Measurements from ENCODE around the gene FAM3A.

DNA sequence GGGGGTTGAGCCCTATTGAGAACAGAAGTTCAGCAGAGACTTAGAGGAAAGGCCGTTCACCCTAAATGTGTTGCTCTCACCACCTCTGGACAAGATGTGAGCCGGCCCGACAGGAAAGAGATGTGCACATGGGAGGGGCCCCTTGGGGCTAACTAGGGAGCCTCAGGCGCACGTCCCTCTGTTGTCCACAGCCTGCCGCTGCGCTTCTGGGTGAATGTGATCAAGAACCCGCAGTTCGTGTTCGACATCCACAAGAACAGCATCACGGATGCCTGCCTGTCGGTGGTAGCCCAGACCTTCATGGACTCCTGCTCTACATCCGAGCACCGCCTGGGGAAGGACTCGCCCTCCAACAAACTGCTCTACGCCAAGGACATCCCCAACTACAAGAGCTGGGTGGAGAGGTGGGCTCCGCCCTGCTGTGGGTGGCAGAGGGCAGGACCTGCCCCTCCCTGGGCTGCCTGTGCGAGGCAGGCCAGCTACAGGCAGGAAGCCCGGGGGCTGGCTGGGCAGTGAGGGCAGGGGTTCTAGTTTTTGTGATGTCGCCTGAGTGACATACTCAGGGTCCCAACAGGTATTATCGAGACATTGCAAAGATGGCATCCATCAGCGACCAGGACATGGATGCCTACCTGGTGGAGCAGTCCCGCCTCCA is 45.0 kb downstream of the FAM3A start:
- no peak for TF ChIP-seq EP300 (IDR thresholded peaks at IDR 0.05; ENCODE audit: borderline replicate concordance in 1 of 2, low read depth in 1 of 2, low read length in 1 of 2)
- TF ChIP-seq, protein P1, sequence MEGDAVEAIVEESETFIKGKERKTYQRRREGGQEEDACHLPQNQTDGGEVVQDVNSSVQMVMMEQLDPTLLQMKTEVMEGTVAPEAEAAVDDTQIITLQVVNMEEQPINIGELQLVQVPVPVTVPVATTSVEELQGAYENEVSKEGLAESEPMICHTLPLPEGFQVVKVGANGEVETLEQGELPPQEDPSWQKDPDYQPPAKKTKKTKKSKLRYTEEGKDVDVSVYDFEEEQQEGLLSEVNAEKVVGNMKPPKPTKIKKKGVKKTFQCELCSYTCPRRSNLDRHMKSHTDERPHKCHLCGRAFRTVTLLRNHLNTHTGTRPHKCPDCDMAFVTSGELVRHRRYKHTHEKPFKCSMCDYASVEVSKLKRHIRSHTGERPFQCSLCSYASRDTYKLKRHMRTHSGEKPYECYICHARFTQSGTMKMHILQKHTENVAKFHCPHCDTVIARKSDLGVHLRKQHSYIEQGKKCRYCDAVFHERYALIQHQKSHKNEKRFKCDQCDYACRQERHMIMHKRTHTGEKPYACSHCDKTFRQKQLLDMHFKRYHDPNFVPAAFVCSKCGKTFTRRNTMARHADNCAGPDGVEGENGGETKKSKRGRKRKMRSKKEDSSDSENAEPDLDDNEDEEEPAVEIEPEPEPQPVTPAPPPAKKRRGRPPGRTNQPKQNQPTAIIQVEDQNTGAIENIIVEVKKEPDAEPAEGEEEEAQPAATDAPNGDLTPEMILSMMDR (IDR thresholded peaks at IDR 0.05), result no peak
- no peak for TF ChIP-seq SIN3A (IDR thresholded peaks at IDR 0.05; ENCODE audit: borderline replicate concordance, low read depth, low read length)
- no peak for TF ChIP-seq CHD2 (IDR thresholded peaks at IDR 0.05; ENCODE audit: low read length, partially characterized antibody)
- no peak for TF ChIP-seq RAD21 (IDR thresholded peaks at IDR 0.05; ENCODE audit: low read length)
- no peak for TF ChIP-seq YY1 (IDR thresholded peaks at IDR 0.05; ENCODE audit: low read depth)

All from SK-N-SH (cell line).